ENCODE results near the gene PHETA1.

PHETA1 gene, protein sequence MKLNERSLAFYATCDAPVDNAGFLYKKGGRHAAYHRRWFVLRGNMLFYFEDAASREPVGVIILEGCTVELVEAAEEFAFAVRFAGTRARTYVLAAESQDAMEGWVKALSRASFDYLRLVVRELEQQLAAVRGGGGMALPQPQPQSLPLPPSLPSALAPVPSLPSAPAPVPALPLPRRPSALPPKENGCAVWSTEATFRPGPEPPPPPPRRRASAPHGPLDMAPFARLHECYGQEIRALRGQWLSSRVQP

DNA sequence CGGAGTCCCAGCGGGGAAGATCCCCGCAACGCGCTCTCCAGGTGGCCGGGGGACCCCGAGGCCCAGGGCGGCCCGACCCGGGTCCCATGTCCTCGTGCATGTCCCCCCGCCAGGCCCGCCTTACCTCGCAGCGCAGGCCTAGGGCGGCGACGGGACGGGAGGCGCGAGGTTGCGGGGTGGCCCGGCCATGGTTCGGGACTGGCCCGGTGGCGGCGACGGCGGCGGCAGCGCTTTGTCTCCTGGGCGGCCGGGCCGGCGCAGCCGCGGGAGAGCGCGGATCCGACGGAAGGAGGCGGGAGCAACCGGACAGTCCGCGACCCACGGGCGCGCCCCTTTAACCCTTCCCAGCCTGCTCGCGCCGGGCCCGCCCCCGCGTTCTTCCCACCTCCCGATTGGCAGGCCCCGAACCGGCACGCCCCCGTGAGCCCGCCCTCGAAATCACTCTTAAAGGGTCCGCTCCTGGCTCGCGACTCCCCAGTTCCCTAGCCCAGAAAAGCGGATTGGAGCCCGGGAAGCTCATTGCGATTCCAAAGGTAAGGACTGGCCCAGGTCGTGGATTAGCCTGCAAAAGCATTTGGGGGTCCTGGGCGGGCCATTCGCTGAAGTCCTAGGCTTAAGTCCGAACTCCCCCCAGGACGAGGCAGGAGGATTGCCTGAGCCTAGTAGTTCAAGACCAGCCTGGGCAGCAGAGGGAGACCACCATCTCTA lies at the start of gene PHETA1:
TSS of gene PHETA1 (minus strand) at position 308 of the 708 bp plus-strand sequence. CDS start 5,668 bp downstream, outside the sequence.
- no peak within 1 kb of the TSS for H3K27ac ChIP-seq (ENCODE audit: poor library complexity, severe bottlenecking)
- ATAC-seq (ENCODE audit: low read depth) (peak; percentile 94), DNase-seq (ENCODE audit: low spot score) (peak; percentile 93)
- peaks cover 8% of the 10 kb centered on the region for H3K4me1 ChIP-seq (ENCODE audit: insufficient read depth, poor library complexity, severe bottlenecking)
- H3K9me3 ChIP-seq (ENCODE audit: severe bottlenecking), result no peaks in the 10 kb centered on the region
- H3K4me3 ChIP-seq (ENCODE audit: severe bottlenecking), result peak within 1 kb of the TSS; percentile 92
- TF ChIP-seq, protein P1, sequence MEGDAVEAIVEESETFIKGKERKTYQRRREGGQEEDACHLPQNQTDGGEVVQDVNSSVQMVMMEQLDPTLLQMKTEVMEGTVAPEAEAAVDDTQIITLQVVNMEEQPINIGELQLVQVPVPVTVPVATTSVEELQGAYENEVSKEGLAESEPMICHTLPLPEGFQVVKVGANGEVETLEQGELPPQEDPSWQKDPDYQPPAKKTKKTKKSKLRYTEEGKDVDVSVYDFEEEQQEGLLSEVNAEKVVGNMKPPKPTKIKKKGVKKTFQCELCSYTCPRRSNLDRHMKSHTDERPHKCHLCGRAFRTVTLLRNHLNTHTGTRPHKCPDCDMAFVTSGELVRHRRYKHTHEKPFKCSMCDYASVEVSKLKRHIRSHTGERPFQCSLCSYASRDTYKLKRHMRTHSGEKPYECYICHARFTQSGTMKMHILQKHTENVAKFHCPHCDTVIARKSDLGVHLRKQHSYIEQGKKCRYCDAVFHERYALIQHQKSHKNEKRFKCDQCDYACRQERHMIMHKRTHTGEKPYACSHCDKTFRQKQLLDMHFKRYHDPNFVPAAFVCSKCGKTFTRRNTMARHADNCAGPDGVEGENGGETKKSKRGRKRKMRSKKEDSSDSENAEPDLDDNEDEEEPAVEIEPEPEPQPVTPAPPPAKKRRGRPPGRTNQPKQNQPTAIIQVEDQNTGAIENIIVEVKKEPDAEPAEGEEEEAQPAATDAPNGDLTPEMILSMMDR (IDR thresholded peaks at IDR 0.05; ENCODE audit: poor library complexity, severe bottlenecking), result no peak
- H3K27me3 ChIP-seq (ENCODE audit: insufficient read depth, poor library complexity, severe bottlenecking), result no peaks in the 10 kb centered on the region
- no peaks in the 10 kb centered on the region for H3K36me3 ChIP-seq (ENCODE audit: low read depth)

DNA sequence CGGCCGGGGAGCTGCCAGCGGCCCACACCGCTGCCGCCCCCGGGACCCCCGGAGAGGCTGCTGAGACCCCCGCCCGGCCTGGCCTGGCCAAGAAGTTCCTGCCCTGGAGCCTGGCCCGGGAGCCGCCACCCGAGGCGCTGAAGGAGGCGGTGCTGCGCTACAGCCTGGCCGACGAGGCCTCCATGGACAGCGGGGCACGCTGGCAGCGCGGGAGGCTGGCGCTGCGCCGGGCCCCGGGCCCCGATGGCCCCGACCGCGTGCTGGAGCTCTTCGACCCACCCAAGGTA lies 49.6 kb upstream of the PHETA1 start:
- H3K27me3 ChIP-seq (ENCODE audit: insufficient read depth, poor library complexity, severe bottlenecking), result no peaks in the 10 kb centered on the region
- H3K27ac ChIP-seq (ENCODE audit: poor library complexity, severe bottlenecking), result no peak overlapping the region
- DNase-seq (ENCODE audit: low spot score), result no peak
- no peaks in the 10 kb centered on the region for H3K9me3 ChIP-seq (ENCODE audit: severe bottlenecking)
- no peak overlapping the region for H3K4me3 ChIP-seq (ENCODE audit: severe bottlenecking)
- TF ChIP-seq, protein P1 (IDR thresholded peaks at IDR 0.05; ENCODE audit: poor library complexity, severe bottlenecking), result no peak
- H3K36me3 ChIP-seq (ENCODE audit: low read depth), result peaks cover 35% of the 10 kb centered on the region
- H3K4me1 ChIP-seq (ENCODE audit: insufficient read depth, poor library complexity, severe bottlenecking), result peaks cover under 1% of the 10 kb centered on the region
- no peak for ATAC-seq (ENCODE audit: low read depth)

DNA sequence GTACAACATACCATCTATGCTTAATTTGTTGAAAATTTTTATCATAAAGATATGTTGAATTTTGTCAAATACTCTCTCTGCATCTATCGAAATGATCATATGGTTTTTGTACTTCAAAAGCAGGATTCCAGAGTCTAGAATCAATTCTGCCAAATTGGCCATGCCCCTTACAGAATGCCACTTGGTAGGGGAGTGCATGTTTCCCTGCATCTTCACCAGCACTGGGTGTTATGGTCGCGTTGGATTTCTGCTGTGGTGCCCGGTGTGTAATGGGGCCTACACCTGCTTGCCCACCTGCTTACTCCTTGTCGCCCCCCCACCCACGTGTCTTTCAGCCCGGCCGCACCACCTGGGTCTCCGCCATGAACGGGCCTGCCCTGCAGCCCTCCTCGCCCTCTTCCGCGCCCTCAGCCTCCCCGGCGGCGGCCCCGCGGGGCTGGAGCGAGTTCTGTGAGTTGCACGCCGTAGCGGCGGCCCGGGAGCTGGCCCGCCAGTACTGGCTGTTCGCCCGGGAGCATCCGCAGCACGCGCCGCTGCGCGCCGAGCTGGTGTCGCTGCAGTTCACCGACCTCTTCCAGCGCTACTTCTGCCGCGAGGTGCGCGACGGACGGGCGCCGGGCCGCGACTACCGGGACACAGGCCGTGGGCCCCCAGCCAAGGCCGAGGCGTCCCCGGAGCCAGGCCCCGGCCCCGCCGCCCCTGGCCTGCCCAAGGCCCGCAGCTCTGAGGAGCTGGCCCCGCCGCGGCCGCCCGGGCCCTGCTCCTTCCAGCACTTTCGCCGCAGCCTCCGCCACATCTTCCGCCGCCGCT lies 49.1 kb upstream of the PHETA1 start:
- Histone ChIP-seq H3K27me3 (ENCODE audit: insufficient read depth, poor library complexity, severe bottlenecking) (no peaks in the 10 kb centered on the region), H3K9me3 (ENCODE audit: severe bottlenecking) (no peaks in the 10 kb centered on the region), H3K4me3 (ENCODE audit: severe bottlenecking) (no peak overlapping the region), H3K4me1 (ENCODE audit: insufficient read depth, poor library complexity, severe bottlenecking) (peaks cover 6% of the 10 kb centered on the region), H3K36me3 (ENCODE audit: low read depth) (peaks cover 35% of the 10 kb centered on the region), H3K27ac (ENCODE audit: poor library complexity, severe bottlenecking) (no peak overlapping the region)
- ATAC-seq (ENCODE audit: low read depth) (no peak), DNase-seq (ENCODE audit: low spot score) (no peak)
- TF ChIP-seq, protein P1 (IDR thresholded peaks at IDR 0.05; ENCODE audit: poor library complexity, severe bottlenecking), result no peak

DNA sequence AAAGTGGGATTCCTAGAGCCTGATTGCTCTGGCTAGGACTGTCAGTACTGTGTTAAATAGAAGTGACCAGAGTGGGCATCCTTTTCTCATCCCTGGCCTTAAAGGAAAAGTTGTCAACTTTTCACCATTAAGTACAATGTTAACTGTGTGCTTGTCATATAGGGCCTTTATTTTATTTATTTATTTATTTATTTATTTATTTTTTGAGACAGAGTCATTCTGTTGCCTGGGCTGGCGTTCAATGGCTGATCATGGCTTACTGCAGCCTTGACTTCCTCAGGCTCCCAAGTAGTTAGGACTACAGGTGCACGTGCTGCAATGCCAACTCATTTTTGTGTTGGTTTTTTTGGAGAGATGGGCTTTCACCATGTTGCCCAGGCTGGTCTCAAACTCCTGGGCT lies 48.4 kb upstream of the PHETA1 start:
- Histone ChIP-seq H3K4me1 (ENCODE audit: insufficient read depth, poor library complexity, severe bottlenecking) (peaks cover 9% of the 10 kb centered on the region), H3K9me3 (ENCODE audit: severe bottlenecking) (no peaks in the 10 kb centered on the region), H3K27me3 (ENCODE audit: insufficient read depth, poor library complexity, severe bottlenecking) (no peaks in the 10 kb centered on the region), H3K4me3 (ENCODE audit: severe bottlenecking) (no peak overlapping the region), H3K36me3 (ENCODE audit: low read depth) (peaks cover 35% of the 10 kb centered on the region), H3K27ac (ENCODE audit: poor library complexity, severe bottlenecking) (no peak overlapping the region)
- DNase-seq (ENCODE audit: low spot score) (no peak), ATAC-seq (ENCODE audit: low read depth) (no peak)
- TF ChIP-seq, protein P1 (IDR thresholded peaks at IDR 0.05; ENCODE audit: poor library complexity, severe bottlenecking), result no peak

All from RWPE2 (cell line).